COLO829 (cell line): ENCODE data around the gene CBX2.

ENCODE experiments used
- DNase-seq: peaks from one replicate; pipeline ENCODE4 v3.0.0; 2012; ENCODE audit warnings: low spot score

CBX2 gene

GRCh38 chr17:79777894-79778503 is at the start of gene CBX2:
Gene CBX2, plus strand, starts transcription at chr17:79778148. Its CDS starts 88 bp downstream, at chr17:79778236.
- peak; percentile 86 for DNase-seq

GRCh38 chr17:79728169-79728907 is 49.6 kb upstream of the CBX2 start:
- DNase-seq, result peak; percentile 95

GRCh38 chr17:79728908-79729471 is 49.0 kb upstream of the CBX2 start:
- no peak for DNase-seq

GRCh38 chr17:79729761-79730160 is 48.2 kb upstream of the CBX2 start:
- no peak for DNase-seq

GRCh38 chr17:79730437-79730768 is 47.5 kb upstream of the CBX2 start:
- DNase-seq, result no peak

- DNase-seq, result no peak
Observed at GRCh38 chr17:79730769-79731483, 47.0 kb upstream of the CBX2 start, which contains the start of gene ENPP7. Gene ENPP7, plus strand, starts transcription at chr17:79730943. Its CDS starts 197 bp downstream, at chr17:79731140.

- no peak for DNase-seq
Observed at GRCh38 chr17:79732254-79732653, 45.7 kb upstream of the CBX2 start.

GRCh38 chr17:79732804-79733691 is 44.9 kb upstream of the CBX2 start:
- no peak for DNase-seq

- no peak for DNase-seq
Observed at GRCh38 chr17:79733692-79734070, 44.3 kb upstream of the CBX2 start.

- no peak for DNase-seq
Observed at GRCh38 chr17:79735096-79735495, 42.9 kb upstream of the CBX2 start.

- DNase-seq, result no peak
Observed at GRCh38 chr17:79737046-79737921, 40.7 kb upstream of the CBX2 start.

- DNase-seq, result no peak
Observed at GRCh38 chr17:79737922-79738578, 39.9 kb upstream of the CBX2 start.

GRCh38 chr17:79738643-79739042 is 39.3 kb upstream of the CBX2 start:
- DNase-seq, result no peak

- DNase-seq, result no peak
Observed at GRCh38 chr17:79739148-79740062, 38.5 kb upstream of the CBX2 start.

GRCh38 chr17:79740413-79740812 is 37.5 kb upstream of the CBX2 start:
- DNase-seq, result no peak

- no peak for DNase-seq
Observed at GRCh38 chr17:79741401-79741750, 36.6 kb upstream of the CBX2 start.

GRCh38 chr17:79741751-79742588 is 36.0 kb upstream of the CBX2 start:
- peak; percentile 48 for DNase-seq

- no peak for DNase-seq
Observed at GRCh38 chr17:79742589-79742918, 35.4 kb upstream of the CBX2 start.
